ENCODE data around the gene SPATA13.

The SPATA13 gene

GRCh38 chr13:24275041-24275440, 114.5 kb downstream of the SPATA13 start:
- no peak overlapping the region for H3K4me3 ChIP-seq (ENCODE audit: low read depth in 1 of 2, low read length in 2 of 2)
- peaks cover 19 to 36% of the 10 kb centered on the region in 2 donors for H3K4me1 ChIP-seq (ENCODE audit: control insufficient read depth in 1 of 2, insufficient read depth in 2 of 2, low read length in 2 of 2)
- no peak overlapping the region for H3K27ac ChIP-seq (ENCODE audit: low read length)
- H3K36me3 ChIP-seq (ENCODE audit: control insufficient read depth in 1 of 2, insufficient read depth in 2 of 2, low read length in 2 of 2) = no peaks in the 10 kb centered on the region
- H3K27me3 ChIP-seq (ENCODE audit: low read depth, low read length) = no peaks in the 10 kb centered on the region
- H3K9me3 ChIP-seq (ENCODE audit: control insufficient read depth in 1 of 2, low read length in 2 of 2) = no peaks in the 10 kb centered on the region

GRCh38 chr13:24276306-24276705, 115.8 kb downstream of the SPATA13 start:
- H3K4me1 ChIP-seq (ENCODE audit: control insufficient read depth in 1 of 2, insufficient read depth in 2 of 2, low read length in 2 of 2) = peaks cover 8 to 41% of the 10 kb centered on the region in 2 donors
- no peak overlapping the region for H3K4me3 ChIP-seq (ENCODE audit: low read depth in 1 of 2, low read length in 2 of 2)
- no peaks in the 10 kb centered on the region for H3K9me3 ChIP-seq (ENCODE audit: control insufficient read depth in 1 of 2, low read length in 2 of 2)
- H3K36me3 ChIP-seq (ENCODE audit: control insufficient read depth in 1 of 2, insufficient read depth in 2 of 2, low read length in 2 of 2) = no peaks in the 10 kb centered on the region
- H3K27ac ChIP-seq (ENCODE audit: low read length) = no peak overlapping the region
- H3K27me3 ChIP-seq (ENCODE audit: low read depth, low read length) = no peaks in the 10 kb centered on the region

- Histone ChIP-seq H3K9me3 (ENCODE audit: control insufficient read depth in 1 of 2, low read length in 2 of 2) (no peaks in the 10 kb centered on the region), H3K4me1 (ENCODE audit: control insufficient read depth in 1 of 2, insufficient read depth in 2 of 2, low read length in 2 of 2) (peaks cover 8 to 42% of the 10 kb centered on the region in 2 donors), H3K4me3 (ENCODE audit: low read depth in 1 of 2, low read length in 2 of 2) (no peak overlapping the region), H3K27me3 (ENCODE audit: low read depth, low read length) (no peaks in the 10 kb centered on the region), H3K27ac (ENCODE audit: low read length) (no peak overlapping the region), H3K36me3 (ENCODE audit: control insufficient read depth in 1 of 2, insufficient read depth in 2 of 2, low read length in 2 of 2) (peaks cover 0 to 2% of the 10 kb centered on the region in 2 donors)
Measured at GRCh38 chr13:24276861-24277260, 116.3 kb downstream of the SPATA13 start.

GRCh38 chr13:24277761-24278160, 117.2 kb downstream of the SPATA13 start:
- H3K9me3 ChIP-seq (ENCODE audit: control insufficient read depth in 1 of 2, low read length in 2 of 2) = no peaks in the 10 kb centered on the region
- peaks cover 3 to 43% of the 10 kb centered on the region in 2 donors for H3K4me1 ChIP-seq (ENCODE audit: control insufficient read depth in 1 of 2, insufficient read depth in 2 of 2, low read length in 2 of 2)
- no peak overlapping the region for H3K27ac ChIP-seq (ENCODE audit: low read length)
- H3K27me3 ChIP-seq (ENCODE audit: low read depth, low read length) = no peaks in the 10 kb centered on the region
- no peak overlapping the region for H3K4me3 ChIP-seq (ENCODE audit: low read depth in 1 of 2, low read length in 2 of 2)
- peaks cover 0 to 4% of the 10 kb centered on the region in 2 donors for H3K36me3 ChIP-seq (ENCODE audit: control insufficient read depth in 1 of 2, insufficient read depth in 2 of 2, low read length in 2 of 2)

- Histone ChIP-seq H3K27ac (ENCODE audit: low read length) (no peak overlapping the region), H3K9me3 (ENCODE audit: control insufficient read depth in 1 of 2, low read length in 2 of 2) (no peaks in the 10 kb centered on the region), H3K4me1 (ENCODE audit: control insufficient read depth in 1 of 2, insufficient read depth in 2 of 2, low read length in 2 of 2) (peaks cover 0 to 38% of the 10 kb centered on the region in 2 donors), H3K36me3 (ENCODE audit: control insufficient read depth in 1 of 2, insufficient read depth in 2 of 2, low read length in 2 of 2) (peaks cover 6 to 12% of the 10 kb centered on the region in 2 donors), H3K27me3 (ENCODE audit: low read depth, low read length) (no peaks in the 10 kb centered on the region), H3K4me3 (ENCODE audit: low read depth in 1 of 2, low read length in 2 of 2) (no peak overlapping the region)
Measured at GRCh38 chr13:24279327-24280110, 119.0 kb downstream of the SPATA13 start.

- H3K9me3 ChIP-seq (ENCODE audit: control insufficient read depth in 1 of 2, low read length in 2 of 2) = no peaks in the 10 kb centered on the region
- peaks cover 0 to 29% of the 10 kb centered on the region in 2 donors for H3K4me1 ChIP-seq (ENCODE audit: control insufficient read depth in 1 of 2, insufficient read depth in 2 of 2, low read length in 2 of 2)
- H3K4me3 ChIP-seq (ENCODE audit: low read depth in 1 of 2, low read length in 2 of 2) = no peak overlapping the region
- H3K27ac ChIP-seq (ENCODE audit: low read length) = no peak overlapping the region
- H3K36me3 ChIP-seq (ENCODE audit: control insufficient read depth in 1 of 2, insufficient read depth in 2 of 2, low read length in 2 of 2) = peaks cover 12 to 13% of the 10 kb centered on the region in 2 donors
- H3K27me3 ChIP-seq (ENCODE audit: low read depth, low read length) = no peaks in the 10 kb centered on the region
Measured at GRCh38 chr13:24280720-24281119, 120.2 kb downstream of the SPATA13 start.

- Histone ChIP-seq H3K27me3 (ENCODE audit: low read depth, low read length) (no peaks in the 10 kb centered on the region), H3K27ac (ENCODE audit: low read length) (no peak overlapping the region), H3K36me3 (ENCODE audit: control insufficient read depth in 1 of 2, insufficient read depth in 2 of 2, low read length in 2 of 2) (peaks cover 18 to 19% of the 10 kb centered on the region in 2 donors), H3K4me3 (ENCODE audit: low read depth in 1 of 2, low read length in 2 of 2) (no peak overlapping the region), H3K4me1 (ENCODE audit: control insufficient read depth in 1 of 2, insufficient read depth in 2 of 2, low read length in 2 of 2) (peaks cover 0 to 29% of the 10 kb centered on the region in 2 donors), H3K9me3 (ENCODE audit: control insufficient read depth in 1 of 2, low read length in 2 of 2) (no peaks in the 10 kb centered on the region)
Measured at GRCh38 chr13:24281188-24282008, 120.9 kb downstream of the SPATA13 start.

GRCh38 chr13:24282256-24282655, 121.7 kb downstream of the SPATA13 start:
- peaks cover 23 to 26% of the 10 kb centered on the region in 2 donors for H3K36me3 ChIP-seq (ENCODE audit: control insufficient read depth in 1 of 2, insufficient read depth in 2 of 2, low read length in 2 of 2)
- no peaks in the 10 kb centered on the region for H3K9me3 ChIP-seq (ENCODE audit: control insufficient read depth in 1 of 2, low read length in 2 of 2)
- H3K4me1 ChIP-seq (ENCODE audit: control insufficient read depth in 1 of 2, insufficient read depth in 2 of 2, low read length in 2 of 2) = peaks cover 0 to 29% of the 10 kb centered on the region in 2 donors
- H3K27ac ChIP-seq (ENCODE audit: low read length) = no peak overlapping the region
- no peak overlapping the region for H3K4me3 ChIP-seq (ENCODE audit: low read depth in 1 of 2, low read length in 2 of 2)
- H3K27me3 ChIP-seq (ENCODE audit: low read depth, low read length) = no peaks in the 10 kb centered on the region

- no peak overlapping the region for H3K4me3 ChIP-seq (ENCODE audit: low read depth in 1 of 2, low read length in 2 of 2)
- no peaks in the 10 kb centered on the region for H3K27me3 ChIP-seq (ENCODE audit: low read depth, low read length)
- H3K4me1 ChIP-seq (ENCODE audit: control insufficient read depth in 1 of 2, insufficient read depth in 2 of 2, low read length in 2 of 2) = peaks cover 0 to 35% of the 10 kb centered on the region in 2 donors
- H3K9me3 ChIP-seq (ENCODE audit: control insufficient read depth in 1 of 2, low read length in 2 of 2) = no peaks in the 10 kb centered on the region
- no peak overlapping the region for H3K27ac ChIP-seq (ENCODE audit: low read length)
- H3K36me3 ChIP-seq (ENCODE audit: control insufficient read depth in 1 of 2, insufficient read depth in 2 of 2, low read length in 2 of 2) = peaks cover 46% of the 10 kb centered on the region in 2 donors
Measured at GRCh38 chr13:24284889-24285565, 124.5 kb downstream of the SPATA13 start.

- H3K27me3 ChIP-seq (ENCODE audit: low read depth, low read length) = no peaks in the 10 kb centered on the region
- H3K4me1 ChIP-seq (ENCODE audit: control insufficient read depth in 1 of 2, insufficient read depth in 2 of 2, low read length in 2 of 2) = peaks cover 0 to 22% of the 10 kb centered on the region in 2 donors
- H3K27ac ChIP-seq (ENCODE audit: low read length) = no peak overlapping the region
- H3K4me3 ChIP-seq (ENCODE audit: low read depth in 1 of 2, low read length in 2 of 2) = no peak overlapping the region
- peaks cover 57 to 59% of the 10 kb centered on the region in 2 donors for H3K36me3 ChIP-seq (ENCODE audit: control insufficient read depth in 1 of 2, insufficient read depth in 2 of 2, low read length in 2 of 2)
- H3K9me3 ChIP-seq (ENCODE audit: control insufficient read depth in 1 of 2, low read length in 2 of 2) = no peaks in the 10 kb centered on the region
Measured at GRCh38 chr13:24286624-24287023, 126.1 kb downstream of the SPATA13 start.

- Histone ChIP-seq H3K36me3 (ENCODE audit: control insufficient read depth in 1 of 2, insufficient read depth in 2 of 2, low read length in 2 of 2) (peaks cover 59 to 64% of the 10 kb centered on the region in 2 donors), H3K9me3 (ENCODE audit: control insufficient read depth in 1 of 2, low read length in 2 of 2) (no peaks in the 10 kb centered on the region), H3K27me3 (ENCODE audit: low read depth, low read length) (no peaks in the 10 kb centered on the region), H3K4me1 (ENCODE audit: control insufficient read depth in 1 of 2, insufficient read depth in 2 of 2, low read length in 2 of 2) (peaks cover 0 to 11% of the 10 kb centered on the region in 2 donors), H3K4me3 (ENCODE audit: low read depth in 1 of 2, low read length in 2 of 2) (no peak overlapping the region), H3K27ac (ENCODE audit: low read length) (no peak overlapping the region)
Measured at GRCh38 chr13:24287748-24288287, 127.3 kb downstream of the SPATA13 start.
